Measurements from ENCODE around the gene SPTBN5. TPM values are rescaled to one million over a fixed set of nuclear protein-coding genes. Genes with fewer than 3 reads are reported as not detected.

SPTBN5 gene
- total RNA-seq, 1 donor from 2014 or later = 2.9 TPM

DNA sequence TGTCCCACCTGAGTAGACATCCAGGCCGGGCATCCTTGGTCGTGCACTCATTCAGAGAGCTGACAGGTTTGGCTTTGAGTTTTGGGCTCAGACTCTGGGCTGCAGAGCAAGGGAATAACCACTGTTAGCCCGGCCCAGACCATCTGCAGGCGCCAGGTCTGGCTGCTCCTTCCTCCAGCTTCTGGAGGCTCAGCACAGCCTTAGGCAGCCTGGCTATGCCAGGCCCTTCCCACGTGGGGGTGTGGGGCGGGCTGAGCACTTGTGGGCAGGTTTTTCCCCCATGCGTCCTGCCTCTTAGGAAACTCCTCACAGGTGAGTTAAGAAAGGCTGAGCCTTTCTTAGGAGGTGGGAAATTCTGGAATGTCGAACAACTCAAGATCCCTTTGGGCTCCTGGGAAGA is 44.0 kb downstream of the SPTBN5 start:
- no peaks in the 10 kb centered on the region for H3K4me1 Mint-ChIP-seq (ENCODE audit: low read depth)
- TF ChIP-seq, protein P1, sequence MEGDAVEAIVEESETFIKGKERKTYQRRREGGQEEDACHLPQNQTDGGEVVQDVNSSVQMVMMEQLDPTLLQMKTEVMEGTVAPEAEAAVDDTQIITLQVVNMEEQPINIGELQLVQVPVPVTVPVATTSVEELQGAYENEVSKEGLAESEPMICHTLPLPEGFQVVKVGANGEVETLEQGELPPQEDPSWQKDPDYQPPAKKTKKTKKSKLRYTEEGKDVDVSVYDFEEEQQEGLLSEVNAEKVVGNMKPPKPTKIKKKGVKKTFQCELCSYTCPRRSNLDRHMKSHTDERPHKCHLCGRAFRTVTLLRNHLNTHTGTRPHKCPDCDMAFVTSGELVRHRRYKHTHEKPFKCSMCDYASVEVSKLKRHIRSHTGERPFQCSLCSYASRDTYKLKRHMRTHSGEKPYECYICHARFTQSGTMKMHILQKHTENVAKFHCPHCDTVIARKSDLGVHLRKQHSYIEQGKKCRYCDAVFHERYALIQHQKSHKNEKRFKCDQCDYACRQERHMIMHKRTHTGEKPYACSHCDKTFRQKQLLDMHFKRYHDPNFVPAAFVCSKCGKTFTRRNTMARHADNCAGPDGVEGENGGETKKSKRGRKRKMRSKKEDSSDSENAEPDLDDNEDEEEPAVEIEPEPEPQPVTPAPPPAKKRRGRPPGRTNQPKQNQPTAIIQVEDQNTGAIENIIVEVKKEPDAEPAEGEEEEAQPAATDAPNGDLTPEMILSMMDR (IDR thresholded peaks at IDR 0.05) = no peak
- H3K4me3 Mint-ChIP-seq (ENCODE audit: unreplicated experiment) = no peak overlapping the region
- H3K36me3 Mint-ChIP-seq (ENCODE audit: low read depth) = peaks cover 15% of the 10 kb centered on the region
- H3K9me3 Mint-ChIP-seq (ENCODE audit: low read depth) = no peaks in the 10 kb centered on the region
- H3K27ac Mint-ChIP-seq (ENCODE audit: unreplicated experiment) = no peak overlapping the region
- no peak for DNase-seq (ENCODE audit: low spot score)
- H3K27me3 Mint-ChIP-seq (ENCODE audit: low read depth) = no peaks in the 10 kb centered on the region

DNA sequence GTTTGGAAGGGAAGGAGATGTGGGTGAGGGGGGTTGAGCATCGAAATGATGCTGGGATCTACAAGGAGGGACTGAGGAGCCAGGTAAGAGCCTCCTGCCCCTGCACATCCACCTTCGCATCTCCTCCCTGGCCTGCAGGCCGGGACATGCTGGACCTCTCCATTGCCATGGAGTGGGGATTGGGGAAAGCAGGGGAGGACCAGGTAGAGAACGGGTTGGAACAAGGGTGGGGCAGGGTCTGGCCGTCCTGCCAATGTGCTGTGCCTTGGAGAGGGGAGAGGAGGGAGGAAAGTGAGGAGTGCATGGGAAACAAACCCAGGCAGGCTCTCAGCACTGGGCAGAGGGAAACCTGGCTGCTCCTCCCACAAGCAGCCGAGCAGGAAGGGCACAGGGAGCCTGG is 44.6 kb downstream of the SPTBN5 start:
- H3K4me3 Mint-ChIP-seq (ENCODE audit: unreplicated experiment) = no peak overlapping the region
- no peak overlapping the region for H3K27ac Mint-ChIP-seq (ENCODE audit: unreplicated experiment)
- H3K27me3 Mint-ChIP-seq (ENCODE audit: low read depth) = no peaks in the 10 kb centered on the region
- H3K9me3 Mint-ChIP-seq (ENCODE audit: low read depth) = no peaks in the 10 kb centered on the region
- H3K36me3 Mint-ChIP-seq (ENCODE audit: low read depth) = peaks cover 15% of the 10 kb centered on the region
- no peaks in the 10 kb centered on the region for H3K4me1 Mint-ChIP-seq (ENCODE audit: low read depth)
- TF ChIP-seq, protein P1 (IDR thresholded peaks at IDR 0.05) = no peak
- DNase-seq (ENCODE audit: low spot score) = no peak

DNA sequence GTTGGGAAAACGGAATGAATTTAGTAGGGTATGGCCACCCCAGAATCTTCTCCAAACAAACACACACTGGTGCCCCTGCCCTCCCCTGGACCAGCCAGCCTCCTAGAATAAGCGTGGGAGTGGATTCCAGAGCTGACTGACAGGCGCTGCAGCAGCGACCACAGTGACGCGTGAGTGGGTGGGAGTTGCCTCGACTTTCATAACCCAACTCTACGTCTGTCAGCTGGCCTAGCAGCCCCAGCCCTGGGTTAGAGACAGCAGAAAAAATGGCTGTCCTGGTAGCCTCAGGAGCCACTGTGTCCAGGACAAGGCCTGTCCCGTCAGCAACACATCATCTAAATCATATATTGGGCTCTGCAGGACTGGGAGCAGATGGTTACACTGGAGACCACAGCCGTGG is 45.2 kb downstream of the SPTBN5 start:
- TF ChIP-seq, protein P1 (IDR thresholded peaks at IDR 0.05) = no peak
- no peaks in the 10 kb centered on the region for H3K27me3 Mint-ChIP-seq (ENCODE audit: low read depth)
- no peaks in the 10 kb centered on the region for H3K4me1 Mint-ChIP-seq (ENCODE audit: low read depth)
- no peak for DNase-seq (ENCODE audit: low spot score)
- H3K4me3 Mint-ChIP-seq (ENCODE audit: unreplicated experiment) = no peak overlapping the region
- H3K36me3 Mint-ChIP-seq (ENCODE audit: low read depth) = peaks cover 15% of the 10 kb centered on the region
- H3K9me3 Mint-ChIP-seq (ENCODE audit: low read depth) = no peaks in the 10 kb centered on the region
- no peak overlapping the region for H3K27ac Mint-ChIP-seq (ENCODE audit: unreplicated experiment)

DNA sequence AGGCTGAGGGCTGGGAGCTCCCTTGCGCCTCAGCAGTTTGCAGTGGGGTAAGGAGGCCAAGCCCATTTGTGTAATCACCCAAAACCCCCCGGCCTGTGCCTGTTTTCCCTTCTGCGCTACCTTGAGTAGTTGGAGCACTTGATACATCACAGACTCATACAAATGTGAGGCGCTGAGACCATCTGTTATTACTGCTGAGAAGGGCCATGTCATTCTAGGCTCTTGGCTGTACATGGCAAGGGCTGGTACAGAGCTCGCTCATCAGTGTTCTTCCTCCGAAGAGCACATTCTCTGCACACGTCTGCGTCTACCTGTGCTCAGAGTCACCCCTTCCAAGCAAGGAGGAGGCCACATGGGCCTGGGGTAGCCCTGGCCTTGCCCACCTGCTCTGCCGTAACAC is 45.9 kb downstream of the SPTBN5 start:
- H3K4me1 Mint-ChIP-seq (ENCODE audit: low read depth) = no peaks in the 10 kb centered on the region
- H3K27me3 Mint-ChIP-seq (ENCODE audit: low read depth) = no peaks in the 10 kb centered on the region

DNA sequence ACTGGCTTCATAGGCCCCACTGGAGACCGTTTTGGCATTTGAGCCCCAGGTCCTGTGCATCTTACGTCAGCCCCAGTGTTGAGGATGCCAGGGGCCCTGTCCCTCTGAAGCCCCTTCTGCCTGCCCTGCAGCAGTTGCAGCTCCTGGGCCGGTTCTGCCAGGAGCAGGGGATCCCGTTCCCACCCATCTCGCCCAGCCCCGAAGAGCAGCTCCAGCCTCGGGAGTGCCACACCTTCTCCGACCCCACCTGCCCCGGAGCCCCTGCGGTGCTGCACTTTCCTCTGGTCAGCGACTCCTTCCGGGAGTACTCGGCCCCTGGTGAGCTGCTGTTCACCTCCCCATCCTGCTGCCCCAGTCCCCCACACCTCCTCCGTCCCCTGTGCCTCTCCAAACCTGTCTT is 46.6 kb downstream of the SPTBN5 start:
- no peaks in the 10 kb centered on the region for H3K4me1 Mint-ChIP-seq (ENCODE audit: low read depth)
- H3K36me3 Mint-ChIP-seq (ENCODE audit: low read depth) = peaks cover 15% of the 10 kb centered on the region
- H3K4me3 Mint-ChIP-seq (ENCODE audit: unreplicated experiment) = no peak overlapping the region
- H3K27me3 Mint-ChIP-seq (ENCODE audit: low read depth) = no peaks in the 10 kb centered on the region
- H3K9me3 Mint-ChIP-seq (ENCODE audit: low read depth) = no peaks in the 10 kb centered on the region
- TF ChIP-seq, protein P1 (IDR thresholded peaks at IDR 0.05) = no peak
- no peak for DNase-seq (ENCODE audit: low spot score)
- no peak overlapping the region for H3K27ac Mint-ChIP-seq (ENCODE audit: unreplicated experiment)

More for the DNA sequence above, 45.9 kb downstream of the SPTBN5 start:
- no peak for DNase-seq (ENCODE audit: low spot score)
- H3K27ac Mint-ChIP-seq (ENCODE audit: unreplicated experiment) = no peak overlapping the region
- TF ChIP-seq, protein P1 (IDR thresholded peaks at IDR 0.05) = no peak
- H3K4me3 Mint-ChIP-seq (ENCODE audit: unreplicated experiment) = no peak overlapping the region
- peaks cover 15% of the 10 kb centered on the region for H3K36me3 Mint-ChIP-seq (ENCODE audit: low read depth)
- no peaks in the 10 kb centered on the region for H3K9me3 Mint-ChIP-seq (ENCODE audit: low read depth)
